ENCODE data around the gene FGD3.

GRCh38 chr9:92979283-92980056 is 32.1 kb downstream of the FGD3 start:
- TF ChIP-seq FOXK2 (IDR thresholded peaks at IDR 0.05) (no peak), BHLHE40 (IDR thresholded peaks at IDR 0.05; ENCODE audit: borderline replicate concordance) (no peak), SP1 (IDR thresholded peaks at IDR 0.05) (no peak), CTBP1 (IDR thresholded peaks at IDR 0.05; ENCODE audit: borderline replicate concordance) (no peak), HDGF (IDR thresholded peaks at IDR 0.05; ENCODE audit: borderline replicate concordance) (no peak), L3MBTL2 (conservative IDR thresholded peaks at IDR 0.05) (no peak)
- TF ChIP-seq, protein P1, sequence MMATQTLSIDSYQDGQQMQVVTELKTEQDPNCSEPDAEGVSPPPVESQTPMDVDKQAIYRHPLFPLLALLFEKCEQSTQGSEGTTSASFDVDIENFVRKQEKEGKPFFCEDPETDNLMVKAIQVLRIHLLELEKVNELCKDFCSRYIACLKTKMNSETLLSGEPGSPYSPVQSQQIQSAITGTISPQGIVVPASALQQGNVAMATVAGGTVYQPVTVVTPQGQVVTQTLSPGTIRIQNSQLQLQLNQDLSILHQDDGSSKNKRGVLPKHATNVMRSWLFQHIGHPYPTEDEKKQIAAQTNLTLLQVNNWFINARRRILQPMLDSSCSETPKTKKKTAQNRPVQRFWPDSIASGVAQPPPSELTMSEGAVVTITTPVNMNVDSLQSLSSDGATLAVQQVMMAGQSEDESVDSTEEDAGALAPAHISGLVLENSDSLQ (IDR thresholded peaks at IDR 0.05) = no peak

All from HEK293T (cell line).